Stimulated activated CD8-positive, alpha-beta memory T cell treated with anti-CD3 and anti-CD28 coated beads, Interleukin-2, amount 100 ng/mL, for 48 hours (primary cell): ENCODE data around the gene CTDSPL.
"Not testable (repeated sequence)": the region's sequence is repeated elsewhere in the genome, so short reads cannot be mapped to it uniquely, and the experiment has no call there.

Experiments
- DNase-seq, 2 donors: peaks; one replicate each; pipeline ENCODE4 v3.0.0-alpha.2; 2020; ENCODE audit warnings: low read depth in 2 of 2

The CTDSPL gene

DNA sequence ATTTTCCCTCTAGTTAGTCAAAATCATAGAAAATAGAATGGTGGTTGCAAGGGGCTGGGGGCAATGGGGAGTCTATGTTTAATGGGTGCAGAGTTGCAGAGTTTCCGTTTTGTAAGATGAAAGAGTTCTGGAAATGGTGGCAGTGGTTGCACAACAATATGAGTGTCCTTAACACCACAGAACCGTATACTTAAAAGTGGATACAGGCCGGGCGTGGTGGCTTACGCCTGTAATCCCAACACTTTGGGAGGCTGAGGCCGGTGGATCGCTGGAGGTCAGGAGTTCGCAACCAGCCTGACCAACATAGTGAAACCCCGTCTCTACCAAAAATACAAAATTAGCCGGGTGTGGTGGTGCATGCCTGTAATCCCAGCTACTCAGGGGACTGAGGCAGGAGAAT, 126.7 kb downstream of the CTDSPL start:
- not testable (repeated sequence) for DNase-seq

DNA sequence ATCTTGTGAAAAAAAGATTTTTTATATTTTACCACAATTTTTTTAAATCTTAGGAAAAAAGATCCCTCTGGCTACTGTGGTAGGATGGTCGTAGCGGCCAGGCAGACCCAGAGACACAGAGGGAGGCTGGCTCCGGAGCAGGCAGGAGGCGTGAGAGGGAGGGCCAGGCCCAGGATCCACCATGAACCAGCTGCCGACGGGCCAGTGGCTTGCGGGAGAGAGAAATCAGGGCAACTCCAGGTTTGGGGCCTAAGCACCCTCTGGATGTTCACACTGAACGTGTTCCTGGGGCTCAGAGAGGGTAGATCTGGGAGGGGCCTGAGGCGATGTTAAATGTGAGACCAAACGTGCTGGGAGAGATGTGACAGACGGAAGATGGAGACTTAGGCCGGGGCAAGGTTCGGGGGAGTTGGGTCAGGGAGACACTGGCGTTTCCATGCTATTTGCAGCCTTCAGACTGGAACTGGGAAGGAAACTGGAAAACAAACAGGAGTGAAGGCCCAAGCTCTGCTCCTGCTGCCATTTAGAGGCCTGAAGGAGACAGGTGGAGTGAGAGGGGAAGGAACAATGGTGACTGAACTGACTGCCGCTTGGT, 127.3 kb downstream of the CTDSPL start:
- no peak for DNase-seq

DNA sequence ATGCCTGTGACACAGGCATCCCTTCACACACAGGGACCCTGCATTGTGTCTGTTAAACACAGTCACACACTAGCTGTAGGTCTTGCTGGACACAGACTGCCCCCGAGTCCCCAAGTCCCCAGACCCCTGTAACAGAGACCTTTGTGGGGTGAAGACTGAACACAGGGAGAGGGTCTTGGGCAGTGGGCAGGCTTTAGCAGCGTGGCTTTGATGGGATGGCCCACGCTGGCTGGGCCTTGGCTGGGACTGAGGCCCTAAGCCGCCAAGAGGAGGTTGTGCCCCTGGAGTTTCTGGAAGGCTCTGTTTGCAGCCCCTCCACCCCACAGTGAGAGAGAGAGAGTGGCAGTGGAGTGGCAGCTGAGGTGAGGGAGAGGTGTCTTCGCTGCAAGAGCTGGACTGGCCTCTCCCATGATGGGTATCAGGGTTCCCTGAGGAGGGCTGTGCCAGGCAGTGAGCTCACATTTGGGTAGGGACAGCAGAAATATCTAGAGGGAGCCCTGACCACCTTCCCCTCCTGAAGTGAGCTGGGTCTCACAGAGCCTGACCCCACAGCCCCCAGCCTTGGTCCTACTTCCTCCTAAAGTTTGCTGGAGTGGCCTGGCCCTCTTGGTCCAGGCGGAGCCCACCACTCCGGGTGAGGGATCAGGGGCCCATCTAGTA, 128.3 kb downstream of the CTDSPL start:
- no peak for DNase-seq

DNA sequence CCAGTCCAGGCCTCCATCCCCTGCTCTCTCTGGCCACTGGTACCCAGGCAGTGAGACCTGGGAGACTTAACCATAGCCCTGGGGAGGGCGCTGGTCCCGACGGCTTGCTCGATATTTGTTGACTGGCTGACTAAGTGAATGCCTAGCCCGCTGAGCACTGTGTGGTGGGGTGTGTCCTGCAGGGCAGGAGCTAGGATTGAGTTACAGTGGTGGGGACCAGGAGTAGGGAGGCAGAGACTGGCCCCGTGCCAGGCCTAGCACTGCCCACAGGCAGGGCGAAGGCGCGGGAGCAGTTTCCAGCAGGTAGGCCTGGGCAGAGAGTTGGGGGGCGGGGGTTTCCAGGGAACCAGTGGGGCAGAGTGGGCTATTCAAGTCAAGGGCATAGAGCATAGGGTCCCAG, 128.8 kb downstream of the CTDSPL start, which contains the start of gene VILL:
TSS of gene VILL (plus strand) at position 260 of the 400 bp plus-strand sequence. CDS start 2,887 bp downstream, outside the sequence.
- no peak for DNase-seq

DNA sequence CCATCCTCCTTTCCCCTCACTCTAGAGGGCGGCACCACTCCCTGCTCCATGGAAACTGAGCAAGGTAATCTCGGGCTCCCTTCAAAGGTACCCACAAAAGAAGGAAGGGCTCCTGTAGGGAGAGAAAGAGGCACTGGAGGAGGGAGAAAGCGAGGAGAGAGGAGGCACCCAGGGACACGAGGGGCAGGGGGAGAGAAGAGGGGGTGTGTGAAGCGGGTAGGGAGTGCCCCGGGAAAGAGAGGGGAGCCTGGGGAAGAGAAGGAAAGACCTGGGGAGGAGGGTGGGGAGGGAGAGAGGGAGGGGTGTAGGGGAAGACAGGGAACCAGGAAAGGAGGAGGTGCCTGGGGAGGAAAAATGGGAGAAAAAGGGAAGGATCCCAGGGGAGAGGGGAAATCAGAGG, 129.4 kb downstream of the CTDSPL start:
- DNase-seq, result no peak

DNA sequence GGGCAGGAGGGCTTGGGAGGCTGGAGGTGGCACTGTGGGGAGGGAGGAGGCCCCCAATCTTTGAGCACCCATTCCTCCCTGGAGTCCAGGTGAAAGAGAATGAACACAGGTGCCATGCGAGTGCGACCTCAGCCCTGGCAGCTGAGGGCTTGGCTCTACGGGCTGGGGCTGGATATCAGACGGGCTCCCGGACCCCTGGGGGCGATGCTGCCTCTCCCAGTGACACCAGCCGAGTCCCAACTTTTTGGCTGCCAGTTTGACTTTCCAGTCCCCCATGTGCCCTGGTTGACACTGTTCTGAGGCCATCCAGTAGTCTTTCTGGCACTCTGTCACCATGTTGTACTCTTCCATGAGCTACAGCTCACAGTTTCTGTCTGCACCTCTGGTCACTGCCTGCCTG, 130.1 kb downstream of the CTDSPL start:
- no peak for DNase-seq

DNA sequence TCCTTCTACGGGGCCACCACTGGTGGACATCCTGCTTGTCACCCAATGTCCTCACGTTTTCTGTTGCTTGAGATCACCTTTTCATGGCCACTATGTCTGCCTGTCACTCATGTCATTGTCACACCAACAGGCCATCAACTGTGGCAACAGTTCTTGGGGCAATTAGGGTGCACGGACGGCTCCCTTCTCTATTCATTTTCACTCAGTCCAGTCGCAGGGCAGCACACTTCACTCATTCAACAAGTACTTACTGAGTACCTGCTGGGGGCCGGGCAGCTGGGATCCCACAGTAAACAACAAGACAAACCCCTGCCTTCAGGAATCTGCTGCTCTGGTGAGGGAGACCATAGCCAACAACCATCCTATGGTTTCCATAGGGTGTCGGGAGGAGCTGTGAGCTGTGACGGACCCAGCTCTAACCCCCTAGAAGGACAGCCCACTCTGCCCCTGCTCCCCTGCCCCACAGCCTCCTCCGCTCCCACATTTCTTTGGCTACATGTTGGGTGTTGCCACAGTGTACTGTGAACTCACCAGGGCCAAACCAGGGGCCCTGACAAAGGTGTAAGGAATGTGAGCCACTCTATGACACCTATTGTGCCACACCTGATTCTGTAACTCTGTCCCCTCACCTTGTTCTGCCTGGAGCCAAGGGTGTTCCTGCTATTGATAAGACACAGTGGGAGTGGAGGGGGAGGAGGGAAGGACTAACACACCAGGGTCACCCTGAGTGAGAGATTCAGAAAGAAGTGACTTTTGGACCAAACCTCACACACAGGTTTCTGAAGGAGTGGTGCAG, 130.8 kb downstream of the CTDSPL start:
- no peak for DNase-seq

DNA sequence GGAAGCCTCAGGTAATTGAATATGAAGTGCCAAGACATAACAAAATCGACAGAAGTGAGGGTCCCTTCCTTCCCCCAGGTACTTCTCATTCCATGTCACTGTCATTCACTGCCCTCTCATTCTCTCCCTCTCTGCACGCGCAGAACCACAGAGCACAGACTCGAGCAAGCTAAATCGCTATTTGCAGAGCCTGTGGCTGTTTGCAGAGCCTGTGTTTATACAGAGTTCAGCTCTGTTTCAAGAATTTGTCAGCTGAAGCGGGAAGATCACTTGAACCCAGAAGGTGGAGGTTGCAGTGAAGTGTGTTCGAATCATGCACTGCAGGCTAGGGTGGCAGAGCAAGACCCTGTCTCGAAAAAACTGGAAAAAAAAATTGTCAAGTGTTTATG, 131.4 kb downstream of the CTDSPL start:
- DNase-seq, result no peak

DNA sequence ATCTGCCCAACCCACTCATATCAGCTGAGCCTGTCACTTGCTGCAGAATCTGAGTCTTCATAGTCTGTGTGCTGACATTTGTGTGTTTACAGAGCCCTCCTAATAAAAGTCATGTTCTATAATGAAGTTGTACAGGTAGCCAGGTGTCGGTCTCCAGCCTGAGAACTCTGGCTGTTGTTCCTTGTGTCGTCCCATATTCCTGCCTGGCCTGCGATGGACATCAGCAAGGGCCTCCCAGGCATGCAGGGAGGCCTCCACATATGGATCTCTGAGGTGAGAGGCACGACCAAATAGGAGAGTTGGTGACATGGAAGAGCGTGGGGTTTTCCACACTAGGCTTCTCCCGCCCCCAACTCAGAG, 131.8 kb downstream of the CTDSPL start:
- DNase-seq, result no peak

DNA sequence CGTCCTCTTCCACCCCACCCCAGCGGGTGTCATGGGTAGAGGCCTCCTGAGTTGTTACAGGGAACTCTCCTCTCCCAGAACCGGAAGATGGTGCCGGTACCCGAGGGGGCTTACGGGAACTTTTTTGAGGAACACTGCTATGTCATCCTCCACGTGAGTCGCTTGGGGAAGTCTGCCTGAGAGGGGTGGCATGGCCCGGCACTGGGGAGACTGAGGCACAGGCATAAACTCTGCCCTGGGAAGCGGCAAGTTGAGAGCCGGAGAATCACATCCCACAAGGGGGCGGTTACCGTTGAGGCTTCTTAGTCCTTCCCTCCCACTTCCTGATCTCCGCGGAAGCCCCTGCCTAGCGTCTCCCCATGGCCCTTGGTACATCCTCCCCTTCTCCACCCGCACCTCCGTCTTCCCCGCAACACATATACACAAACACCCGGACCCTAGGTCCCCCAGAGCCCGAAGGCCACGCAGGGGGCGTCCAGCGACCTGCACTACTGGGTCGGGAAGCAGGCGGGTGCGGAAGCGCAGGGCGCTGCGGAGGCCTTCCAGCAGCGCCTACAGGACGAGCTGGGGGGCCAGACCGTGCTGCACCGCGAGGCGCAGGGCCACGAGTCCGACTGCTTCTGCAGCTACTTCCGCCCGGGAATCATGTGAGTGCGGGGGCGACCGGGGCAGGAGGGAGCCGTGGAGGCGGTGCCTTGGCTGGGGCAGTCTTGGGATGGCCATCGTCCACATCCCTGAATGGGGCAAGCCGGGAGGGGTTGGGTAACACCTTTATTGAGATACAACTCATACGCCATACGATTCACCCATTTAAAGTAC, 132.3 kb downstream of the CTDSPL start:
- DNase-seq, result peak; percentile 64 to 66

DNA sequence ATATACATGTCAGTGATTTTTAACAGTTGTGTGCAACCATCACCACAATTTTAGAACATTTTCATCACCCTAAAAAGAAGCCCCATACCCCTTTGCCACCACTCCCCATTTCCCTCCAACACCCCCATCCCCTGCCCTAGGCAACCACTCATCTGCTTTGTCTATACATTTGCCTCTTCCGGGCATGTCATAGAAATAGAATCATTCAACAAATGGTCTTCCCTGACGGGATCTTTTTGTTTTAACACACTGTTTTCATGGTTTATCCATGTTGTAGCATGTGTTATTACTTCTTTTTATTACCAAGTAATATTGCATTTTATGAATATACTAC, 132.9 kb downstream of the CTDSPL start:
- DNase-seq, result no peak

DNA sequence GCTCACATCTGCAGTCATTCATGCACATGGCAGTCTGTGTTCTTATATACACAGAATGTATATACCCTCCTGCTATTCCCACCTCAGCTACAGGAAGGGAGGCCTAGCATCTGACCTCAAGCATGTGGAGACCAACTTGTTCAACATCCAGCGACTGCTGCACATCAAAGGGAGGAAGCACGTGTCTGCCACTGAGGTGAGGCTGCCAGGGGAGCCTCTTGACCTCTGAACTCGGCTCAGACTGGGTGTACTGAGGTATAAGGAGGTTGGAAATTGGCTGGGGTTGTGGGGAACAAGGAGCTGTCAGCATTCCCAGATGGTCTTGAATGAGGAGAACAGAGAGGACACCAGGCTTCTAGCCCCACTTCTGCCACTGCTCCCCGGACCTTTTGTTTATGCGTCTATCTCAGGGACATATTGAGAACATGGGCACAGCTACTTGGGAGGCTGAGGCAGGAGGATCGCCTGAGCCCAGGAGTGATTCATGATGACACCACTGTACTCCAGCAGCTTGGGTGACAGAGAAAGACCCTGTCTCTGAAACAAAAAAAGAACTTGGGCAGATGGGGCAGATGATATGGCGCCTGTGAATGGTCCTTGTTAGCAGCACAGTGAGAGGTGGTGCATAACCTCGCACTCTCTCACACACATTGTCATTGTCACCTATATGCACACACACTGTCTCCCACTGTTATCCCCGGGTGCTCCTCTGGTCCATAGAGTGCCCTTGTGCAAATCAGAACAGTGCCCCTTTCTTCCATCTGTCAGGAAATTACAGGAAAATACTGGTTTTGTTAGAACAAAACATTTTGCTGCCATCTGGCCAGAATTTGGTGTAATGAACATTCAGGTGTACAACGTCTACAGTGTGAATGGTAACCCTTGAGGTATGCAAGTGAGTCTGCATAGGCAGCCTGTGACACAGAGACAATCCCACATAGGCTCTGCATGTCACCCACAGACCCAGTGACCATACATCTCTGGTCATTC, 134.3 kb downstream of the CTDSPL start:
- DNase-seq, result no peak

DNA sequence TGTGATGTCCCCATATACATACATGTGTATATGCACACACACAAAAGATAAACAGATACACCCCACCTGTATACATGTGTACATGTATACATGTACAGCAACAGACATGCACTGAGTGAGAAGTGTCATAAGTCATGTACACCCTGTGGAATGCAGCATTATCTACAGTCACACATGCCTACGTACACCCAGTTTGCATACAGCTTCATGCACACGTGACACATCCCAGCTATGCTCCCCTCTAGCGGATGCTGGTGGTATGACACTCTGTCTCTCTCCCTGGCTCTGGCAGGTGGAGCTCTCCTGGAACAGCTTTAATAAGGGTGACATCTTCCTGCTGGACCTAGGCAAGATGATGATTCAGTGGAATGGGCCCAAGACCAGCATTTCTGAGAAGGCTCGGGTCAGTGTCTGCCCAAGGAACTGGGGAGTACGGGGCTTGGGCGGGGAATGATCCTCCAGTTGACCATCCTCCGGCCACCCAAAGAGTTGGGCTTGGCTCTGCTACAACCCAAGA, 135.2 kb downstream of the CTDSPL start:
- DNase-seq, result peak; percentile 56 to 80

DNA sequence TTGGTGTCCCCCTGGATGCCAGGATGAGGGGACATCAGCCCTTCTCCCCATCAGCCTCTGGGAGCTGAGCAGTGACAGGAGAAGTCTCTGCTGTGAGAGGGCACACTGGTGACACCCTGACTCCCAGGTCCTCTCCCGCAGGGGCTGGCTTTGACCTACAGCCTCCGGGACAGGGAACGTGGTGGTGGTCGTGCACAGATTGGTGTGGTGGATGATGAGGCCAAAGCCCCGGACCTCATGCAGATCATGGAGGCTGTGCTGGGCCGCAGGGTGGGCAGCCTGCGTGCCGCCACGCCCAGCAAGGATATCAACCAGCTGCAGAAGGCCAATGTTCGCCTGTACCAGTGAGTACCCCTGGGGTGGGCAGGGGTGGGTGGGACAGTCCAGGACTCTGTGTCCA, 135.7 kb downstream of the CTDSPL start:
- DNase-seq, result no peak

DNA sequence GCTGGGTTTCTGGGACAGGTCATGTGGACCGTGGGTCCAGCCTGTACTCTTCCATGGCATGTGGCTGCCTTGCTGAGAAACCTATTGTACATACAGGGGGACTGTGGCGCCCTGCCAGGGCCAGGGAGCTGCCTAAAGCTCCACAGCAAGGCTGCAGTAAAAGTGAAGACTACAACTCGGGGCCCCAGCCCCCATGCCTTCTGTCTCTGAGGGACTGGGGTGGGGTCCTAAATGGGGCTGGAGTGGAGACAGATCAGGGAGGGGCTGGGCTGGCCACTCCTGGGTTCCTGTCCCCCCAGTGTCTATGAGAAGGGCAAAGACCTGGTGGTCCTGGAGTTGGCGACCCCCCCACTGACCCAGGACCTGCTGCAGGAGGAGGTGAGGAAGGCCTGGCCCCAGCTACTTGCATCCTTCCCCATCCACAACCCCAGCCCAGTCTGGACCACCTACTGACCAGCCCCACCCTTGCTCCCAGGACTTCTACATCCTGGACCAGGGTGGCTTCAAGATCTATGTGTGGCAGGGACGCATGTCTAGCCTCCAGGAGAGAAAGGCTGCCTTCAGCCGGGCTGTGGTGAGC, 136.2 kb downstream of the CTDSPL start:
- no peak for DNase-seq

DNA sequence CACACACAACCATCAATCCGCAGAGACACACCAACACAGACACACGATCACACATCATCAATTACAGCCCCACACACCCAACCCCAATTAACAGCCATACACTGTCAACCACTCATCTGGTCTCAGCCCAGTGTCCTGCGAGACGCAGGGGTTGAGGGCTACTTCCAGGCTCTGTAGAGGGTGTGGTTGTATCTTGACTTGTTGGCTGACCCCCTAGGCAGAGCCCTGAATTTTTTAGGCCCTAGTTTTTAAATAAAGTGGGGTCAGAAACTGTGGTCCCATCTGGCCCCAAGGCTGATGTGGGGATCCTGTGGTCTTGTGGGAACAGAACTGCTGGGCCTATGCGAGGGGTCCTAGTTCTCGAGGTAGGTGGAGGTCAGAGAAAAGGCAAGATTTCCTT, 138.2 kb downstream of the CTDSPL start:
- no peak for DNase-seq

DNA sequence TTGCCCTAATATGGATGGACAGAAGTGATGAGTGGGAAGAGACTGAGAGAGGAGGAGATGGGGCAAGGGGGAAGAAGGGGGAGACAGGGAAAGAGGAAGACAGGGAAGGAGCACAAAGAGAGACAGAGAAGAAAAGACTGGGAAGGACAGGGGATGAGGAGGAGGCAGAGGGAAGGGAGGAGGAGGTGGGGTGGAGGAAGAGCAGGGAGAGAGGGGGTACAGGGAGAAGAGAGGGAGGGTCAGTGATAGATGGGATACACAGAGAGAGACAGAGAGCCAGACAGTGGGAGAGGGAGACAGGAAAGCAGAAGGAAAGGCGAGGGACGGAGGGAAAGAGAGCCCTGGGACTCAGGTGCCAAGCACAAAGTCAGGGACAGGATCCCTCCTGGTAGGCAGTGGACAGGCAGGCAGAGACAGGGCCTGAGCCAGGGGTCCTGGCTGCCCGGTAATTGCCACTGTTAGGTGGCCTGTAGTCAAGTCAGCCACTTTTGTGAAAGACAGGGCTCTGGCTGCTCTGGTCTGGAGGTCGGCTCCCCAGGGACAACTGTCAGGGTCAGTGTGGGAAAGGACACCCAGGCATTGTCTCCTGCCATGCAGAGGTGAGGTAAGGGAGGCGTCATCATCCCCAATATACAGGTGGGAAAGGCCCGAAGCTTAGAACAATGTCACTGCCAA, 138.7 kb downstream of the CTDSPL start:
- DNase-seq, result no peak

DNA sequence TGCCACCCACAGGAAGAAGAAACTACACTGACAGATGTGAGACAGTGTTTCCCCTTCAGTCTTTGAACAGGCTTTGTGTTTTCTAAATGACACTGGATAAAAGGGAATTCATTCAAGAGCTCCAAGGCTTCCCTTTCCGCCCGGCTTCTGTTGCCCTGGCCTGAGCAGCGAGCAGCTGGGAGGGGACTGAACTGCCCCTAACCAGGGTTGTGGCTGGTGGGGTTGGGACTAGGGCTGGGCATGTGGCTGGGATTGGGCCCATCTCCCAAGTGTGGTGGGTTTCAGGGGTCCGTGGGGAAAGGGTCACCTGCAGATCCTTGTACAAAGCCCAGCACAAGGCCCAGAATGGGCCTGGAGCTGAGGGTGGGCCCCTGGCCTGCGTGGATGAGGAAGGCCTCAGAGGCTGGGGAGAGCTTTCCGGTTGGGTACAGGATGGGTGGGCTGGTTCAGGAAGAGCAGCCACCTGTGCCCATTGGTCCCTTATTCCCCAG, 139.3 kb downstream of the CTDSPL start:
- DNase-seq, result no peak

DNA sequence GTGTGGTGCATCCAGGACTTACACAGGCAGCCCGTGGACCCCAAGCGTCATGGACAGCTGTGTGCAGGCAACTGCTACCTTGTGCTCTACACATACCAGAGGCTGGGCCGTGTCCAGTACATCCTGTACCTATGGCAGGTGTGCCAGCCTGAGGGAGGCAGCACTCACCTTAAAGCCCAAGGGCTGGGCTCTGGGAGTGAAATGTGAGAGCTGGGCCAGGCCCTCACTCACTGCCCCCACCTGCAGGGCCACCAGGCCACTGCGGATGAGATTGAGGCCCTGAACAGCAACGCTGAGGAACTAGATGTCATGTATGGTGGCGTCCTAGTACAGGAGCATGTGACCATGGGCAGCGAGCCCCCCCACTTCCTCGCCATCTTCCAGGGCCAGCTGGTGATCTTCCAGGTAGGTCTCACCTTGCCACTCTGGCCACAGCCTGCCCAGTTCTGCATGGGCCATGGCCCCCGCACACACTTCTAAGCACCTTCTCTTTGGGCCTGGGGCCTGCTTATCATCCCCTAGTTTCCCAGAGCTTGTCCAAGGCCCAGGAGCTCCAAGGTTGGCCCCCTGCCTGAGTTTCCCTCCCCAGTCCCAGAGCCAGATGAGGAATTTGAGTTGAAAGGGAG, 139.9 kb downstream of the CTDSPL start:
- no peak for DNase-seq
